Measurements from ENCODE around the gene ADAMTSL3.

Gene ADAMTSL3

DNA sequence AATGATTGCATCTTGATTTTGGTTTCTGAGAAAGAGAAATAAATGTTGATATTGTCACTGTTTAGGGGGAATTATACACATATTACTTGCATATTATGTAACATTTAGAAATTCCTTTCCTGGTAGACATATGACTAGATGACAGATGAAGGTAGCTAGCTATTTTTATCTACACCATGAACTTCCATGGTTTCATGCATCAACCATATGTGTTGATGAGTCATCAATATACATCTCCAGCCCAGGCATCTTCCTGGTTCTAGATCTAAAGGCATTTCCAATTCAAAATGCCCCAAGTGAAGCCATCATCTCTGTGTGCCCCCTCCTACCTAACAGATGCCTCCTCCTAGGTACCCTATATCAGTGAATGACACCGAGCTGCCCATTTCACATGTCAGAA lies 9.5 kb upstream of the ADAMTSL3 start:
- Histone ChIP-seq H4K20me1 (ENCODE audit: control insufficient read depth, insufficient read depth, low read depth, low read length) (no peaks in the 10 kb centered on the region), H3K4me2 (ENCODE audit: low read length) (no peak overlapping the region), H3K79me2 (ENCODE audit: control insufficient read depth, low read length) (no peaks in the 10 kb centered on the region), H3K27me3 (ENCODE audit: control insufficient read depth, low read length) (no peaks in the 10 kb centered on the region), H3K27ac (ENCODE audit: low read depth, low read length) (no peak overlapping the region), H3K9me3 (ENCODE audit: control insufficient read depth, insufficient read depth, low read length) (no peaks in the 10 kb centered on the region), H3K9me2 (replicated peaks; ENCODE audit: control insufficient read depth, low read length) (no peaks in the 10 kb centered on the region), H3K36me3 (ENCODE audit: control insufficient read depth, low read length) (no peaks in the 10 kb centered on the region), H3K4me1 (ENCODE audit: control insufficient read depth, low read length) (no peaks in the 10 kb centered on the region), H3F3A (ENCODE audit: control insufficient read depth, insufficient read depth) (no peaks in the 10 kb centered on the region), H3K4me3 (ENCODE audit: low read length) (no peak overlapping the region)
- TF ChIP-seq EZH2phosphoT487 (IDR thresholded peaks at IDR 0.05; ENCODE audit: borderline replicate concordance, low read length): no peak
- TF ChIP-seq, protein P1, sequence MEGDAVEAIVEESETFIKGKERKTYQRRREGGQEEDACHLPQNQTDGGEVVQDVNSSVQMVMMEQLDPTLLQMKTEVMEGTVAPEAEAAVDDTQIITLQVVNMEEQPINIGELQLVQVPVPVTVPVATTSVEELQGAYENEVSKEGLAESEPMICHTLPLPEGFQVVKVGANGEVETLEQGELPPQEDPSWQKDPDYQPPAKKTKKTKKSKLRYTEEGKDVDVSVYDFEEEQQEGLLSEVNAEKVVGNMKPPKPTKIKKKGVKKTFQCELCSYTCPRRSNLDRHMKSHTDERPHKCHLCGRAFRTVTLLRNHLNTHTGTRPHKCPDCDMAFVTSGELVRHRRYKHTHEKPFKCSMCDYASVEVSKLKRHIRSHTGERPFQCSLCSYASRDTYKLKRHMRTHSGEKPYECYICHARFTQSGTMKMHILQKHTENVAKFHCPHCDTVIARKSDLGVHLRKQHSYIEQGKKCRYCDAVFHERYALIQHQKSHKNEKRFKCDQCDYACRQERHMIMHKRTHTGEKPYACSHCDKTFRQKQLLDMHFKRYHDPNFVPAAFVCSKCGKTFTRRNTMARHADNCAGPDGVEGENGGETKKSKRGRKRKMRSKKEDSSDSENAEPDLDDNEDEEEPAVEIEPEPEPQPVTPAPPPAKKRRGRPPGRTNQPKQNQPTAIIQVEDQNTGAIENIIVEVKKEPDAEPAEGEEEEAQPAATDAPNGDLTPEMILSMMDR (IDR thresholded peaks at IDR 0.05; ENCODE audit: low read depth, low read length, poor library complexity, severe bottlenecking): no peak

DNA sequence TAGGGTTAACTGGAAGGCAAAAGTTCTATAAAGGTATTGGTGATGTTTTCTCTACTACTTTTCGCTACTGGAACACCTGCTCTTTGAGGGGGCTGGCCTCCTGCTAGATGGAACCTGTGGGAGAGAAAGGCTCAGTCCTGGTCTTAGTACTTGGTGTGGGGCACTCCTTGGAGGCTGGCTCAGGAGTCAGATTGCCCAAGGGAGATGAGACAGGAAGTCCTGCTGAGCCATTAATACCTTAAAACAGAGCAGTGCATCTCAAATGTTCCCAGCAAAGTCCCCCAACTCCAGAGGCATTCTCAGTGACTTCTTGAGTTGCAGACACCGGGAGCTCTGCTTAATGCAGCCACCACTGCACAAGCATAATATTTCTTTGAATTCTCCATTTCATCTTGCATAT lies 3.1 kb upstream of the ADAMTSL3 start:
- no peaks in the 10 kb centered on the region for H3K9me3 ChIP-seq (ENCODE audit: control insufficient read depth, insufficient read depth, low read length)
- H3K9me2 ChIP-seq (replicated peaks; ENCODE audit: control insufficient read depth, low read length): no peaks in the 10 kb centered on the region
- TF ChIP-seq, protein P1 (IDR thresholded peaks at IDR 0.05; ENCODE audit: low read depth, low read length, poor library complexity, severe bottlenecking): no peak
- TF ChIP-seq EZH2phosphoT487 (IDR thresholded peaks at IDR 0.05; ENCODE audit: borderline replicate concordance, low read length): no peak
- no peaks in the 10 kb centered on the region for H3F3A ChIP-seq (ENCODE audit: control insufficient read depth, insufficient read depth)
- no peak overlapping the region for H3K27ac ChIP-seq (ENCODE audit: low read depth, low read length)
- H3K79me2 ChIP-seq (ENCODE audit: control insufficient read depth, low read length): no peaks in the 10 kb centered on the region
- H3K4me2 ChIP-seq (ENCODE audit: low read length): no peak overlapping the region
- H4K20me1 ChIP-seq (ENCODE audit: control insufficient read depth, insufficient read depth, low read depth, low read length): no peaks in the 10 kb centered on the region
- H3K4me3 ChIP-seq (ENCODE audit: low read length): no peak overlapping the region
- H3K36me3 ChIP-seq (ENCODE audit: control insufficient read depth, low read length): no peaks in the 10 kb centered on the region
- no peaks in the 10 kb centered on the region for H3K27me3 ChIP-seq (ENCODE audit: control insufficient read depth, low read length)
- no peaks in the 10 kb centered on the region for H3K4me1 ChIP-seq (ENCODE audit: control insufficient read depth, low read length)

DNA sequence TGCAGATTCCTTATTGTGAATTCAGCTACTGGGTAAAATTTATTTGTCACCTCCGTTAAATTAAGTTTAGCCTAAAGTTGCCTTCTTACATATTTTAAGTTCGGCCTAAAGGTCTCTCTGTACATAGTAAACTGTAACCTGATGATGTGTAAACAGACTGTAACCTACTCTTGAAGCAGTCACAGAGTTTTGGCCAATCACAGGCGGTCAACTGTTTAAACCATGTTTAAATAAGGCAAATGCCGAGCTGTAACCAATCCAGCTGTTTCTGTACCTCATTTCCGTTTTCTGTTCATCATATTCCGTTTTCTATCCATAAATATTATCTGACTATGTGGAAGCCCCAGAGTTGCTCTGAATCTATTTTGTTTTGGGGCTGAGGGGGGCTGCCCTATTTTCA lies 2.4 kb upstream of the ADAMTSL3 start:
- Histone ChIP-seq H3K9me2 (replicated peaks; ENCODE audit: control insufficient read depth, low read length) (no peaks in the 10 kb centered on the region), H3K4me1 (ENCODE audit: control insufficient read depth, low read length) (no peaks in the 10 kb centered on the region), H3K4me2 (ENCODE audit: low read length) (no peak overlapping the region), H3K27me3 (ENCODE audit: control insufficient read depth, low read length) (no peaks in the 10 kb centered on the region), H3K27ac (ENCODE audit: low read depth, low read length) (no peak overlapping the region), H3K79me2 (ENCODE audit: control insufficient read depth, low read length) (no peaks in the 10 kb centered on the region), H3K9me3 (ENCODE audit: control insufficient read depth, insufficient read depth, low read length) (no peaks in the 10 kb centered on the region), H3K36me3 (ENCODE audit: control insufficient read depth, low read length) (no peaks in the 10 kb centered on the region), H4K20me1 (ENCODE audit: control insufficient read depth, insufficient read depth, low read depth, low read length) (no peaks in the 10 kb centered on the region), H3K4me3 (ENCODE audit: low read length) (no peak overlapping the region), H3F3A (ENCODE audit: control insufficient read depth, insufficient read depth) (no peaks in the 10 kb centered on the region)
- no peak for TF ChIP-seq EZH2phosphoT487 (IDR thresholded peaks at IDR 0.05; ENCODE audit: borderline replicate concordance, low read length)
- TF ChIP-seq, protein P1 (IDR thresholded peaks at IDR 0.05; ENCODE audit: low read depth, low read length, poor library complexity, severe bottlenecking): no peak
